T-helper 1 cell (primary cell): ENCODE measurements around the gene EXOC7.
A peak's percentile ranks its signal among the peaks of the same experiment; 100 is the strongest.
"Not testable (repeated sequence)": the region's sequence is repeated elsewhere in the genome, so short reads cannot be mapped to it uniquely, and the experiment has no call there.

Experiments used
- DNase-seq, 5 donors: peaks; one replicate each; pipeline ENCODE4 v3.0.0-alpha.2; 2012 to 2020

Gene EXOC7

DNA sequence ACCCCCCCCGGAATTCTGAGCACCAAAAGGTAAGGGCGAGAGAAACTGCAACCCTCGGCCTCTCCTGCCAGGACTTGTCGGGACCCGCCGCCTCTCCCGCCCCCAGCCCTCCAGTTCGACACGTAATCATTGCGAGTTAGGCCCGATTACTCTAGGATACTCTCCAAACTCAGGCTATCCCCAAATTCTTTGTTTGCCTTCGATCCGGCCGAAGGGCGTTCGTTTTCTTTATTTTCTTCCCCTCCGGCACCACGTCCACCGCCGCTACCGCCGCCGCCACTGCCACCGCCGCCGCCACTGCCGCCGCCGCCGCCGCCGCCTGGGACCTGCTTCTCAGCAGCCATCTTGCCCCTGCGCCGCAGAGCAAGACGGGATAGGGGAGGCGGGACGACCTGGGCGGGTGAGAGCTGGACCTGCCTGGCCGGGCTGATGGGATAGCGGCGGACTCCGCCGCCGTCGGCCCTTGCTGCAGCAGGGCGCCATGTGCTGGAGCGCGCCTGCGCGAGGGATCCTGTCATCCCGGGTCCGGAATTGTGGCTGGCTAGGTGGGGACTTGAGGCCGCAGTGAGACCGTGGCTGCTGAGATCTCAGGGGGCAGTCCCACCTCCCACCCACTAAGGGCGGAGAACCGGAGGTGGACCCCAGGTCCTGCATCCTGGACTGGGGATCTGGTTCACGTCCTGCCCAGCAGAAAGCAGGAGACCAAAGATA, 31.3 kb downstream of the EXOC7 start, which contains the start of gene SRP68:
SRP68 (minus strand) TSS at position 370 of the 711 bp plus-strand sequence; CDS start at position 344, 26 bp downstream.
- peak; percentile 69 to 87 (median 74) for DNase-seq

- DNase-seq, result no peak
These were observed 31.9 kb downstream of the EXOC7 start for GRCh38 chr17:76071531-76072147.

DNA sequence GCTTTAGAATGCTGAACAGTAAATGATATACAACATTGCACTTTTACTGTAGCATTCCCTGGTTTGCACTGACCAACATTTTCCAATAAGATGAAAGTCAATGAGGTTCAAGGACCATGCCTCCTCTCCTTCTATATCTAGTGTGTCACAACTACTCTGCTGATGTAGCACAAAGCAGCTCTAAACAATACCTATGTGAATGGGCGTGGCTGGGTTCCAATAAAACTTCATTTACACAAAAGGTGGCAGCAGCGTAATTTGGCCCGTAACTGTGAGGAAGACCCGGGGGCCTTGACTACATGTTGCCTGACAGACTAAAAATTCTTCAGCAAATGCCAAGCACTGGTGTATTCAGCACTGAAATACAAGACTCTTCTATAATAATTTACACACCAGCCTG, 37.8 kb downstream of the EXOC7 start:
- no peak for DNase-seq

- DNase-seq, result peak in 2 of 5 donors; percentile 34 to 59
These were observed 39.6 kb downstream of the EXOC7 start for GRCh38 chr17:76063875-76064546.

DNA sequence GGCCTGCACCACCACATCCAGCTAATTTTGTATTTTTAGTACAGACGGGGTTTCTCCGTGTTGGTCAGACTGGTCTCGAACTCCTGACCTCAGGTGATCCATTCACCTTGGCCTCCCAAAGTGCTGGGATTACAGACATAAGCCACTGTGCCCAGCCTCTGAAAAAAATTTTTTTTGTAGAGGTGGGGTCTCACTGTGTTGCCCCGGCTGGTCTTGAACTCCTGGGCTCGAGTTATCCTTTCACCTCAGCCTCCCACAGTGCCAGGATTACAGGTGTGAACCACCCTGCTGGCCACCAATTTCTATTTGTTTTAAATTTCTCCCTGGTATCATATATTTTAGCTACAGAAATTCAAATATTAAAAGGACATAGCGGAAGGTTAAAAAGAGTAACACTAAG, 45.3 kb downstream of the EXOC7 start:
- DNase-seq, result not testable (repeated sequence)

DNA sequence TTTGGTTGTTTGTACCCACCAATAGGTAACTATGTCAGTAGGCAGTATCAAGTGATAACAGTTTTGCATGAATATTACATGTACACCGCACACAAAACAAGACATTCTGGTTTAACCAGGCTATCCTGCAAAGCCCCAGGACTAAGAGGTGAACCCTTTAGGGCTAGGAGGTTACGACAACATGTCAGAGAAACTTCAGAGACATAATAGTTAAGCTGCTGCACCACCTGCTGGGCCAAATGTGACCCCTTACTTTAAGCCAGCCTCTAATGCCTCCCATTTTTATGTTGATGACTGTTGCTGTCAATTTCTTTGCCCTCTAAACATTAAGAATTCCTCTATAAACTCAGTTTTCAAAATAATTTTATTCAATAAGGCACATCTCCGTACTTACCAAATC, 46.7 kb downstream of the EXOC7 start:
- no peak for DNase-seq

DNA sequence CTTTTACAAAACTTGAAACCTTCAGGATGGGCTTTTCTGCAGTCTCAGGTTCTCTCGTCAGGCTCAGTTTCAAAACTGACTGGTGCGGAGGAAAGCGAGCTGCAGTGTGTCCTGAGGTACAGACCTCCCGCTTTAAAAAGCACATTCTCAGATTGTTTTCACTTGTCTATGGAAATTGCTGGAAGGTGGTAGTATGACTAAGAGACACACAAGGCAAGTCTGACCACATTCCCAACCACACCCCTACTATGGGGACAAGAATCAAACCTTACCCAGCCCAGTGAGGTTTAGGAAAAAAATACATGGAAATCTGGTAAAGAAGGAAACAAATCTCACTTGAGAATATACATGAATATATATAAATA, 49.5 kb downstream of the EXOC7 start:
- DNase-seq, result no peak

DNA sequence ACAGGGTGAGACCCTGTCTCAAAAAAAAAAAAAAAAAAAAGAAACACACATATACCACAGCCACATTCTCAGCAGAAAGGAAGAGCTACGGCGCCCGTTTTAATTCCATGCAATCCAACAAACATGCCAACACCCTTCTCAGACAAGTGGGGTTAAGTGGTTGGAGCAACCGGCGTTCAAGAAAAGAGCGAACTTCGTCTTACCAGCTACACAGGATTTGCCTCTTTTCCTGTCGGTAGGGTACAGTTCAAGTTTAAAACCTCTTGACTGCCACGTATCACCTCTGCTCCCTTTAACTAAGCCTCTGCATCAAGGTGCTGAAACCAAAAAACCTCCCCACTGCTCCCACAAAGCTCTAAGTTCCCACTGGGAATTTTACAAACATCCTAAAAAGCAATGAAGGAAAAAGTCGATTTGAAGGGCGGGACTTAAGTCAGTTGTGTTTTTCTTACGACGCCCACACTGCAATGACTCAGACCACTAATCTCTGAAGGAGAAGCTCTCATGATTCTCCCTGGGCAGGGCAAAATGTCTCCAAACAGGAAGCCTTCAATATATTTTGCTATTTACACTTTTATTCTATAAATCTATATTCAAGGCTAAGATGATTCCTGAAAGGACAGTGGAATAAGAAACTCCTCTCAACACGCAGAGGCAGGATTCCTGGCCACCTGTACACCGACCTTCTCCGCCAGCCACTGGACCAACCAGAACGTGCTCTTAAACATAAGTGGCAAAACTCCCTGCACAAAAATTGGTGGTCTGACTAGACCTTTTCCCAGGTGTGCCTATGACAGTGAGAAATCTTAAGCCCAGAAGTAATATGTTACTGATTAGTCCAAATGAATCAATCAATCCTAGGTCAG, 50.1 kb downstream of the EXOC7 start:
- DNase-seq, result no peak

DNA sequence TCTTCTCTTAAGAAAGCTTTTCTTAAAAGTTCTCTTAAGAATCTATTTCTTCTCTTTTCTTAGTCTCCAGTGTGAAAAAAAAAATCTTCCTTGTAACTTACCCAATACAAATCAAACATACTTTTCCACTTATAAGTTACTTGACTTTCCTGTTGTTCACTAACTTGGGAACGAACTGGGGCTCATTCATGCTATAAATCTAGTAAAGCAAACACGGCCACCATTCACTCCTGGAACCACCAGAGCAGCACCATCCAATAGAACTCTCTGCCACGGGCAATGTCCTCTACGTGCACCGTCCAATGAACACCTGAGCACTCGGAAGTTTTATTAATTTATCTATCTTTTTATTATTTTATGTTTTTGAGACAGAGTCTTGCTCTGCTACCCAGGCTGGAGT, 52.0 kb downstream of the EXOC7 start:
- DNase-seq, result no peak

DNA sequence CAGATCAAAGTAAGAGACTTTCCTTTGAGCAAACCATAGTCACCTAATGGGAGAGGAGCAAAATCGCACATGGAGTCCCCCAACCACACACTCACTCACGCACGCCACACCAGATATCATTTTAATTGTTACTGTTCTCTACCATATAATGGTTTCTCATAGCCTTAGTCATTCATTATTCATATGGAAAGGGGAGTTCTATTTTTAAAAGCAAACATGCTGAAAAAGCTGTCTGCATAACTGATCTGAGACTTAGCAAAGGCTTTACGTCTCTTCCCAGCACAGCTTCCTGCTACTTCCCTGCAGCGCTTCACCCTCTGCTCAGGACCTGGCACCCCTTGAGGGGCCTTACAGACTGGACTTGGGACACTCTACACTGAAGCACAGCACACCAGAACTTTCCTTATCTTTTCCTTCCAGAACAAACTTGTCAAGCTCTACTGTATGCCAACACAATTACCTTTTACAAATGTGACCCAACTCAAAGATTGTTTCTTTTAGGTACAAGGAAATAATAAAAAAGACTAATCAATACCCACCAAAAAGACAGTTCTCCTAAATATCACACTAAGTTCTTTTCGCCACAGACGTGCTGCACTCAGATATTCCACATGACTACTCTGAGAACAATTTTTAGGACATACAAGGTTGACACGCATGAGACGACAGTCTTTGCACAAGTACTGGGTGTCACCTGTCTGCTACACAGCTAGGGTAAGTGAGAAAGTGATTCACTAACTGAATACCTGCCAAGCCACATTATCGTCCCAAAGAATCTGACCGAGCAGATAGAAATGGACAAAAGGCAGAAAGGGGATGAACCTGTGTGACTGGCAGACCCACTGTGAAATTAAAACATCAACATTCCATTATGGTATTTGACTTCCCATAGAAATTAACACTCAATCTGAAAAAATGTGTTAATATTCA, 52.8 kb downstream of the EXOC7 start:
- no peak for DNase-seq

GRCh38 chr17:76049836-76050537, 53.6 kb downstream of the EXOC7 start:
- DNase-seq, result no peak

DNA sequence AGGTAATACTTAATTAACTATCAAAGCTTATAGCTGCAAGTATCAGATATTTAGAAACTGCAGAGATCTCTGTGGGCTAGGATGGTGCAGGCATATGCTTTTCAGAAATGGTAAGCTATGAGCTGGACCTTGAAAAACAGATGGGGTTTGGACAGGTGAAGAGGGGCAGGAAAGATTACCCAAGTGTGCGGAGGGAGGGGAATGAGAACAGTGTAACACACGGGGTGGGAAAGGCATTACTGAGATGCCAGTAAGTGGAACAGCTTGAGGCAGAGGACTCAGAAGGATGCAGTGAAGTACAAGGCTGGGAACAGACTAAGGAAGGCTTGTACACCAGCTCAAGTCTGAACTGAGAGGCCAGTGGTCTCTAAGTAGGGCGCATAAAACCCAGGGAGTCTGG, 54.3 kb downstream of the EXOC7 start:
- no peak for DNase-seq

GRCh38 chr17:76048711-76049110, 54.9 kb downstream of the EXOC7 start:
- no peak for DNase-seq

DNA sequence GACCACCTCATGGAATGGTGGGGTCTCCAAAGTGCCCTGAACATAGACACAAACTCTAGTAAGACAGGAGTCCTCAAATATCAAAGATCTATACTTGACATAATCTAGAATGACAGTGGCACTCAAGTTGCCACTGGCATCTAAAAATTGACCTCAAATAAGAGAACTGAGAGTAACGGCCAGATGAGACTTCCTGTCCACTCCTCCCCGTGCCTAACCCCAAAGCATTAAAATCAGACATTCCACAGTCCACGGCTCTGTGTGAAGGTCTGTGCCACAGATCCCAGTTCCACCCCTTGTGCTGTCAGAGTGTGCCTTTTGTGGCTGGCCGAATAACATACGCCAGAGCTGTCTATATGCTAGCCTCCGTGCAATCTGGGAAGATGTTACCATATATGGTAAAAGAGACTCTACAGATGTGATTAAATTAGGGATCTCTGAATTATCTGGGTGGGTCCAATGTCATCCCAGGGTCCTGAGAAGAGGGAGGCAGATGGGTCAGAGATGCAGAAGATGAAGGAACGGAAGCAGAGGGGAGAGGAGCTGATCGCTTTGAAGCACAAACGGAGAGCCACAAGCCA, 55.5 kb downstream of the EXOC7 start:
- no peak for DNase-seq

DNA sequence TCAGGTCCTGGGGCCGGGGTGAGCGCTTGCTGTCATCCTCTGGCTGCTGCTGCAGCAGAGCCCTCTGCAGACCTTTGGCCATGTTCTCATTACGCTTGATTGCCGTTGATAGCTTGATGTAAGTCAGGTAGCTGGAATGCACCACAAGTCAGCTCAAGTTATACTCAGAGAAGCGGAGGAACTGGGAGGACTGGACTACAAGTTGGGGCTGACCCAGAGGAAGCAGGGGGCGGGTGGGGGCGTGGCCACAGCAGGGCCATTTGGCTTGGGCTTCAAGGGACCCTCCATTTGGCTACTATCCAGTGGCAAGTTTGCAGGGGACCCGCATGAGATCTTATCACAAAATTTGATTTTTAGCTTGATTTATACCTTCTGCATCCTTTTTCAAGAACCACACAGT, 57.5 kb downstream of the EXOC7 start:
- no peak for DNase-seq

DNA sequence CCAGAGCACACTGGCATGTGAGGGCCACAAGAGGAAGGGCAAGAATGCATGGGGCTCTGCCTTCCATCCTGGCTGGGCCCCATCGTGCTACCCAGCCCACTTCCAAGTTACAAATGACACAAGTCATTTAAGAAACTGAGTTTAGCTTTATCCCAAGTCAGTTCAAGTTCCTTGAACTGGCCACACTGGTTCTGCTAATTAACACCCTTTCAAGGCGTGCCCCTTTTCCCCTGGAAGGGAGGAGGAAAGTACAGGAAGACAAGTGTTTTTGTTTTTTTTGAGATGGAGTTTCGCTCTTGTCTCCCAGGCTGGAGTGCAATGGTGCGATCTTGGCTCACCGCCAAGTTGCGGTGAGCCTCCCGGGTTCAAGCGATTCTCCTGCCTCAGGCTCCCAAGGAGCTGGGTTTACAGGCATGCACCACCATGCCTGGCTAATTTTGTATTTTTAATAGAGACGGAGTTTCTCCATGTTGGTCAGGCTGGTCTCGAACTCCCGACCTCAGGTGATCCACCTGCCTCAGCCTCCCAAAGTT, 59.0 kb downstream of the EXOC7 start:
- DNase-seq, result not testable (repeated sequence)

DNA sequence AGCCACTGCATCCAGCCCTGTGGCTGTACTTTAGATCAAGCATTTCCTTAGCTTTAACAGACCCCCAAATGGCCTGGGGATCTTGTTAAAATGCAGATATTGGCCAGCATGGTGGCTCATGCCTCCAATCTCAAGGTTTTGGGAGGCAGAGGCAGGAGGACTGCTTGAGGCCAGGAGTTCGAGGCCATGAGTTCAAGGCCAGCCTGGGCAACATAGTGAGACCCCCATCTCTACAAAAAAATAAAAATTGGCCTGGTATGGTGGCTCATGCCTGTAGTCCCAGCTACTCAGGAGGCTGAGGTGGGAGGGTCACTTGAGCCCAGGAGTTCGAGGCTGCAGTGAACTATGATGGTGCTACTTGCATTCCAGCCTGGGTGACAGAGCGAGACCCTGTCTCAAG, 60.7 kb downstream of the EXOC7 start:
- not testable (repeated sequence) for DNase-seq

DNA sequence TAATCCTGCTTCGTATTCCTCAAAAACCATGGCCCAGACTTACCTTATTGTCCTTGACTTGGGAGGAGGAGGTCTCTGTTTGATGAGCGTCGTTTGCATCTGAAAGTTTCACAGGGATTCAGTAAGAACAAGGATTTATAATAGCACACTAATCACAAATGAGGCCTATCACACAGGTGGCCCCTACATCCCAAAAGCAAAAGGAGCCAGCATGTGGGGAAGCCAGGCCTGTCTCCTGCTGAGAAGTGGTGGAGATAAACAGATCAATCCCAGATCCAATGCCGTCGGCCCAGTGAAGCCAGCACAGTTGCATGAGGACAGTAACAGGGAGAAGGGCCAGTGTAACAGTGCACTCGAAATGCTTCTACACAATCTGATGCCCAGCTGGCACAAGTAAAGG, 63.2 kb downstream of the EXOC7 start:
- no peak for DNase-seq

GRCh38 chr17:76039121-76039520, 64.5 kb downstream of the EXOC7 start:
- DNase-seq, result no peak

GRCh38 chr17:76038050-76038449, 65.5 kb downstream of the EXOC7 start:
- no peak for DNase-seq
